Spinal cord (tissue), 10 donors: ENCODE data around the gene CAMSAP2. TPM values are rescaled to one million over a fixed set of nuclear protein-coding genes. Genes with fewer than 3 reads are reported as not detected.

Experiments
- DNase-seq, 6 donors: peaks; one replicate each; pipeline versions ENCODE4 v3.0.0 to v3.0.0-alpha.2; 2013 to 2015; ENCODE audit warnings: low spot score in 6 of 6, low read depth in 4 of 6
- H3K27ac ChIP-seq: one replicate; pipeline ENCODE4 v1.5.1; 2013; ENCODE audit warnings: low read depth, low read length, control low read depth
- H3K27me3 ChIP-seq: one replicate; pipeline ENCODE4 v1.6.1; 2013; ENCODE audit warnings: low read length; ENCODE audit not compliant: control insufficient read depth, insufficient read depth
- H3K36me3 ChIP-seq: one replicate; pipeline ENCODE4 v1.6.1; 2013; ENCODE audit warnings: low read length; ENCODE audit not compliant: control insufficient read depth, insufficient read depth
- H3K4me1 ChIP-seq: one replicate; pipeline ENCODE4 v1.6.1; 2013; ENCODE audit warnings: low read length; ENCODE audit not compliant: control insufficient read depth, insufficient read depth
- H3K4me3 ChIP-seq: one replicate; pipeline ENCODE4 v1.5.1; 2013; ENCODE audit warnings: low read depth, low read length, control low read depth
- H3K9me3 ChIP-seq: one replicate; pipeline ENCODE4 v1.6.1; 2013; ENCODE audit warnings: low read length; ENCODE audit not compliant: control insufficient read depth, insufficient read depth
- WGBS: methylation state at CpG from one replicate; pipeline ENCODE4 v1.1.5; 2013; ENCODE audit warnings: missing lambda C conversion rate; ENCODE audit not compliant: insufficient coverage; 5-methylcytosine and 5-hydroxymethylcytosine counted together
- polyA plus RNA-seq, 2 donors: library from polyadenylated mRNA; unstranded; fragments of 120-200 nt; gene quantifications; one replicate each; pipeline ENCODE4 v1.2.1, GENCODE V29; 2013; ENCODE audit not compliant: insufficient read length in 2 of 2
- total RNA-seq, 2 donors: library from RNA; depleted of rRNA in 1 of 2; stranded (reverse); fragments of 120-200 nt in 1 of 2; fragments of >200 nt in 1 of 2; gene quantifications; one replicate each; pipeline versions ENCODE4 v1.2.3 to v1.2.4, GENCODE V29; 2013 to 2014
- donor health status: healthy.

CAMSAP2 gene
- total and polyA plus RNA-seq, 4 donors = 74.2 to 133 (median 93.5) TPM

- Histone ChIP-seq H3K4me1 (peaks cover 49% of the 10 kb centered on the region), H3K27me3 (peaks cover 23% of the 10 kb centered on the region), H3K4me3 (peak overlapping the region; percentile 67), H3K27ac (no peak overlapping the region), H3K36me3 (peaks cover 2% of the 10 kb centered on the region), H3K9me3 (no peaks in the 10 kb centered on the region)
- DNase-seq = peak in 1 of 6 donors; percentile 19
These were observed 154.3 kb downstream of the CAMSAP2 start for GRCh38 chr1:200892958-200893357.

DNA sequence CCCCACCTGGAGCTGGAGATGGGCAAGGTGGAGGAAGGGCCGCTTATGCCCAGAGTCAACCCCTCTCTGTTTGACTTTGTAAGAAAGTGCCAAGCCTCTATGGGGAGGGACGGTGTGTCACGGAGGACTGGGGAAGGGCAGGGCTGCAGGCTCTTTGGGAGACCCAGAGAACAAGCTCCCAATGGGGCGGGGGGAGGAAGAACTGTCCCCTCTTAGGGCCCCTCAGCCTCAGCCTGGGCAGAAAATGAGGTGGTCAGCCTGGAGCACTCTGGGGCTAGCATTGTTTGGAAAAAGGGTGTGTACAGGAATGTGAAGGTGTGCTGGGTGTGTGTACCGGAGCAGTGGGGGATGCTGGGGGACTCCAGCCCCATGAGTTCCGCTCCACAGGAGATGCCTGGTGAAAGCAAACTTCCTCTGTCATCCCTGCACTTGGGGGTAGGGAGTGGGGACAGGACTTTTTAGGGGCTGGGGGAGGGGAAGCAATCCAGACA lies 154.8 kb downstream of the CAMSAP2 start:
- DNase-seq = no peak
- Histone ChIP-seq H3K4me1 (peaks cover 46% of the 10 kb centered on the region), H3K27me3 (peaks cover 21% of the 10 kb centered on the region), H3K4me3 (no peak overlapping the region), H3K27ac (no peak overlapping the region), H3K9me3 (no peaks in the 10 kb centered on the region), H3K36me3 (peaks cover 6% of the 10 kb centered on the region)
- 42% methylated on average over 6 of the region's 6 CpGs for WGBS

GRCh38 chr1:200894712-200895442 lies 156.2 kb downstream of the CAMSAP2 start, which contains the start of gene INAVA:
Gene INAVA (plus strand): TSS chr1:200894900. CDS start chr1:200898401, 3,501 bp downstream.
- WGBS = 85% methylated on average over 12 of the region's 15 CpGs
- no peak for DNase-seq
- H3K27me3 ChIP-seq = peaks cover 21% of the 10 kb centered on the region

DNA sequence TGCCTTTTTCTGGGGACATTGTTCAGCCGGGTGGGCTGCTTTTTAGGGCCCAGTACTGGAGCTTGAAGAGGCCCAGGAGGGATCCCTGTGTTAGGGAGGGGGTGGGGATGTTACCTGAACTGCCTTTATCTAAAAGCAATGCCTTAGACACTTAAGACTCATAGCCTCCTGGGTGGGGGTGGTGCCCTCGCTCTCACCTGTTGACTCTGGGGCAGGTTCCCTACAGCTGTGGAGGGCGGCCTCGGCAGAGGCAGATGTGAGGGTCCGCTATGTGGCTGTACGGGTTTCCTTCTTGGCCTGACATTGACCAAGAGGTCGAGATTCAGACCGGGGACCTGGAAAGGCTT lies 156.7 kb downstream of the CAMSAP2 start:
- H3K4me1 ChIP-seq = peaks cover 41% of the 10 kb centered on the region
- H3K27me3 ChIP-seq = peaks cover 20% of the 10 kb centered on the region
- no peak for DNase-seq
- H3K27ac ChIP-seq = no peak overlapping the region
- peaks cover 24% of the 10 kb centered on the region for H3K36me3 ChIP-seq
- no peaks in the 10 kb centered on the region for H3K9me3 ChIP-seq
- H3K4me3 ChIP-seq = no peak overlapping the region
- WGBS = 68% methylated on average over 7 of the region's 8 CpGs

More at GRCh38 chr1:200894712-200895442, 156.2 kb downstream of the CAMSAP2 start, which contains the start of gene INAVA:
- Histone ChIP-seq H3K4me1 (peaks cover 43% of the 10 kb centered on the region), H3K27ac (no peak within 1 kb of the TSS), H3K36me3 (peaks cover 19% of the 10 kb centered on the region), H3K4me3 (no peak within 1 kb of the TSS), H3K9me3 (no peaks in the 10 kb centered on the region)

- peak in 1 of 6 donors; percentile 29 for DNase-seq
- 70% methylated on average over 5 of the region's 9 CpGs for WGBS
- Histone ChIP-seq H3K4me3 (no peak overlapping the region), H3K27ac (no peak overlapping the region), H3K9me3 (no peaks in the 10 kb centered on the region), H3K27me3 (peaks cover 16% of the 10 kb centered on the region), H3K36me3 (peaks cover 29% of the 10 kb centered on the region), H3K4me1 (peaks cover 40% of the 10 kb centered on the region)
These were observed 157.3 kb downstream of the CAMSAP2 start for GRCh38 chr1:200895801-200896530.

GRCh38 chr1:200896531-200897196 lies 158.0 kb downstream of the CAMSAP2 start:
- Histone ChIP-seq H3K9me3 (no peaks in the 10 kb centered on the region), H3K27me3 (peaks cover 10% of the 10 kb centered on the region), H3K4me3 (no peak overlapping the region), H3K36me3 (peaks cover 34% of the 10 kb centered on the region), H3K27ac (no peak overlapping the region), H3K4me1 (peaks cover 34% of the 10 kb centered on the region)
- DNase-seq = no peak
- WGBS = 40% methylated on average over 3 of the region's 10 CpGs

DNA sequence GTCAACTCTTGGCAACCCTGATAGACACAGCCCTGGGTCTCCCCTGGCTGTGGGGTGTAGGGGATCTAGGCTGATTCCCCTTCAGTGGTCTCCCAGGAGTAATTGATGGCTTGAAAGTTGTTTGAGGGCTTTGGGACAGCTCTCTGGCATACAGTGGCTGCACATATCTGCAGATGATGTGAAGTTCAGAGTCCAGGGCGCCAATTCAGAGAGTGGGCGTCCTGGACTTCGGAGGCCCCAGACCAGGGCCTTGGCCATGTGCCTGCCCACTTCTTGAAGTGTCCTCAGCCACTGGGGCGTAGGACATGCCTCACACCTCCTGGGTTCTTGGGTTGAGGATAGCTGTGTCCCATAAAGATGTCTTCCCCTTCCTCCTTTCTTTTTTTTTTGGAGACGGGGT lies 158.6 kb downstream of the CAMSAP2 start:
- peaks cover 39% of the 10 kb centered on the region for H3K36me3 ChIP-seq
- peaks cover 8% of the 10 kb centered on the region for H3K27me3 ChIP-seq
- peaks cover 30% of the 10 kb centered on the region for H3K4me1 ChIP-seq
- no peak overlapping the region for H3K4me3 ChIP-seq
- 94% methylated on average over 5 of the region's 5 CpGs for WGBS
- DNase-seq = no peak
- H3K27ac ChIP-seq = no peak overlapping the region
- H3K9me3 ChIP-seq = no peaks in the 10 kb centered on the region

DNA sequence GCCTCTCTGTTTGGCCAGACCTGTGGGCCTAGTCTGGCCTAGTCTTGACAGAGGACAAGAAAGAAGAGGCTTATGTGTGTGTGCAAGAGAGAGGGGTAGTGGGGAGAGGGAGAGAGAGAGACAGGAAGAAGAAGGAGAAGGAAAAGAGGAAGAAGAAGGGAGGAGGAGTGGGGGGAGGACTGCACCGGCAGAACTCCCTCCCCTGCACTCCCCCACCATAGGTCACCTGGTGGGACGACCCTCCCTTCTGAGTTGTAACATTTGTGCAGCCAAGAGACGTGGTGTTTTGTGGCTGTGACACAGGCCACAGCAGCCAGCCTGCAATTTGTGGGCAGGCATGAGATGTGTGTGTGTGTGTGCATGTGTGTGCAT lies 160.3 kb downstream of the CAMSAP2 start:
- Histone ChIP-seq H3K27me3 (no peaks in the 10 kb centered on the region), H3K4me1 (peaks cover 21% of the 10 kb centered on the region), H3K4me3 (no peak overlapping the region), H3K27ac (no peak overlapping the region), H3K36me3 (peaks cover 43% of the 10 kb centered on the region), H3K9me3 (no peaks in the 10 kb centered on the region)
- no peak for DNase-seq
- whole genome bisulfite sequencing = 100% methylated on average over 1 of the region's 3 CpGs

GRCh38 chr1:200899451-200899915 lies 160.8 kb downstream of the CAMSAP2 start:
- WGBS = 96% methylated on average over 10 of the region's 10 CpGs
- Histone ChIP-seq H3K4me3 (no peak overlapping the region), H3K9me3 (no peaks in the 10 kb centered on the region), H3K36me3 (peaks cover 43% of the 10 kb centered on the region), H3K4me1 (peaks cover 19% of the 10 kb centered on the region), H3K27ac (no peak overlapping the region), H3K27me3 (no peaks in the 10 kb centered on the region)
- no peak for DNase-seq
